Endothelial cell of umbilical vein (primary cell): ENCODE data around the gene SUZ12. TPM values are rescaled to one million over a fixed set of nuclear protein-coding genes. Genes with fewer than 3 reads are reported as not detected.

ENCODE experiments used
- BruUV-seq: library from RNA; stranded (reverse); fragments of 400-500 nt; replicated peaks from 2 replicates; lab custom pipeline; 2021; lab: Mats Ljungman, UMichigan
- CTCF ChIA-PET: fragments of 300-600, 350-600 bp; sonication (Branson Sonifier 250); formaldehyde crosslinking; loops from one replicate; lab custom pipeline; 2021; ENCODE audit warnings: antibody characterized with exemption, inconsistent platforms; lab: Charles Lee
- POLR2A ChIA-PET: fragments of 300-600, 350-600 bp; sonication (Branson Sonifier 250); formaldehyde crosslinking; loops from one replicate; lab custom pipeline; 2021; ENCODE audit warnings: antibody characterized with exemption, inconsistent platforms; lab: Charles Lee
- DNase-seq: peaks from one replicate; pipeline ENCODE4 v3.0.0-alpha.2; 2011; ENCODE audit warnings: low read depth, low spot score
- FAIRE-seq: peaks from 2 replicates; lab custom pipeline; 2011; peaks lifted over from hg19 to GRCh38; lab: Jason Lieb, UNC
- H2AFZ ChIP-seq: 2 replicates; pipeline ENCODE4 v1.6.0; 2012; ENCODE audit warnings: low read depth, low read length, control low read depth, inconsistent platforms
- H3K27ac ChIP-seq: 2 replicates; pipeline ENCODE4 v1.5.1; 2011; ENCODE audit warnings: low read depth, mild to moderate bottlenecking, control low read depth, low read length, moderate library complexity; ENCODE audit not compliant: insufficient read depth
- H3K27me3 ChIP-seq, 2 experiments: 2 replicates each; pipeline versions ENCODE4 v1.6.0 to v1.6.1; 2011; ENCODE audit warnings: low read length in 2 of 2, mixed read lengths in 1 of 2; ENCODE audit not compliant: control insufficient read depth in 2 of 2, insufficient read depth in 2 of 2
- H3K36me3 ChIP-seq, 2 experiments: 2 replicates in 1 of 2; 3 replicates in 1 of 2; pipeline ENCODE4 v1.5.1; 2011; ENCODE audit warnings: low read length in 2 of 2, mild to moderate bottlenecking in 1 of 2, moderate library complexity in 1 of 2; ENCODE audit not compliant: control insufficient read depth in 2 of 2, insufficient read depth in 2 of 2; ENCODE audit errors: extremely low read depth in 1 of 2
- H3K4me1 ChIP-seq: 3 replicates; pipeline ENCODE4 v1.5.1; 2011; ENCODE audit warnings: mild to moderate bottlenecking, low read length; ENCODE audit not compliant: control insufficient read depth, insufficient read depth; ENCODE audit errors: extremely low read depth
- H3K4me2 ChIP-seq: 2 replicates; pipeline ENCODE4 v1.6.1; 2011; ENCODE audit warnings: low read length, control low read depth, mixed read lengths; ENCODE audit not compliant: insufficient read depth
- H3K4me3 ChIP-seq, 3 experiments: fragments of 200-600 bp in 1 of 3; sonication (generic), shearing (Covaris generic) in 1 of 3; replicated peaks in 1 of 3; 2 replicates each; pipeline ENCODE4 v1.5.1; 2011 to 2016; ENCODE audit warnings: control low read depth in 3 of 3, low read length in 3 of 3, mild to moderate bottlenecking in 2 of 3, inconsistent platforms in 1 of 3, low read depth in 1 of 3, moderate library complexity in 1 of 3; ENCODE audit not compliant: insufficient read depth in 1 of 3
- H3K79me2 ChIP-seq: 2 replicates; pipeline ENCODE4 v1.6.0; 2012; ENCODE audit warnings: low read length, inconsistent platforms; ENCODE audit not compliant: control insufficient read depth, insufficient read depth
- H3K9ac ChIP-seq: replicated peaks from 2 replicates; pipeline ENCODE3; 2011; ENCODE audit warnings: low read length, control low read depth; ENCODE audit not compliant: insufficient read depth; ENCODE audit errors: extremely low read depth
- H3K9me1 ChIP-seq: replicated peaks from 3 replicates; pipeline ENCODE4 v1.6.0; 2011; ENCODE audit warnings: mild to moderate bottlenecking, low read length; ENCODE audit not compliant: control insufficient read depth, insufficient read depth; ENCODE audit errors: extremely low read depth
- H3K9me3 ChIP-seq: replicated peaks from 2 replicates; pipeline ENCODE4 v1.5.1; 2012; ENCODE audit warnings: low read length, inconsistent platforms; ENCODE audit not compliant: control insufficient read depth, insufficient read depth
- H4K20me1 ChIP-seq: replicated peaks from 2 replicates; pipeline ENCODE3; 2011; ENCODE audit warnings: mild to moderate bottlenecking, low read length; ENCODE audit not compliant: control insufficient read depth, insufficient read depth; ENCODE audit errors: extremely low read depth
- EZH2 ChIP-seq: IDR thresholded peaks from 2 replicates; pipeline ENCODE4 v1.6.1; 2012; ENCODE audit warnings: borderline replicate concordance, low read depth, mild to moderate bottlenecking, moderate library complexity, low read length, inconsistent platforms; ENCODE audit not compliant: severe bottlenecking
- FOS ChIP-seq: IDR thresholded peaks from 2 replicates; pipeline ENCODE4 v1.6.1; 2011; ENCODE audit warnings: mild to moderate bottlenecking, low read length, moderate library complexity, borderline replicate concordance; ENCODE audit not compliant: insufficient read depth
- GATA2 ChIP-seq: IDR thresholded peaks from 2 replicates; pipeline ENCODE4 v1.7.0; 2011; ENCODE audit warnings: low read depth, mild to moderate bottlenecking, moderate library complexity, mixed read lengths, low read length; ENCODE audit not compliant: insufficient read length, insufficient read depth
- JUN ChIP-seq: IDR thresholded peaks from 2 replicates; pipeline ENCODE4 v1.6.1; 2011; ENCODE audit warnings: borderline replicate concordance, low read depth; ENCODE audit not compliant: insufficient read length, insufficient read depth
- MYC ChIP-seq: IDR thresholded peaks from one replicate; pipeline ENCODE4 v1.6.1; 2011; ENCODE audit warnings: mild to moderate bottlenecking, low read depth, low read length
- POLR2A ChIP-seq: IDR thresholded peaks from 2 replicates; pipeline ENCODE4 v1.6.1; 2012; ENCODE audit warnings: low read depth, mild to moderate bottlenecking, control low read depth, low read length
- POLR2AphosphoS5 ChIP-seq: IDR thresholded peaks from 2 replicates; pipeline ENCODE4 v1.6.1; 2012; ENCODE audit warnings: low read depth, mild to moderate bottlenecking, control low read depth, low read length, moderate library complexity; ENCODE audit not compliant: insufficient read depth
- dilution Hi-C: fragments of 300-500 bp; cut with MboI; formaldehyde crosslinking; loops from one replicate; pipeline ENCODE4 v1.15.0; 2019; ENCODE audit warnings: low sequenced_read_pairs; ENCODE audit not compliant: extremely low pct_ligation_motif_present
- intact Hi-C: fragments of 100-400 bp; cut with micrococcal nuclease; formaldehyde crosslinking; loops from one replicate; pipeline ENCODE4 v1.10.0; 2022
- polyA plus RNA-seq, 4 experiments: library from polyadenylated mRNA; depleted of rRNA in 3 of 4; stranded (reverse) in 3 of 4; unstranded in 1 of 4; fragments of >200 nt; gene quantifications; 2 replicates each; pipeline versions ENCODE4 v1.2.1 to v1.2.3, GENCODE V29; 2011 to 2012; ENCODE audit warnings: missing spikeins in 1 of 4
- total RNA-seq: library from RNA; stranded (reverse); gene quantifications from 2 replicates; pipeline ENCODE4 v1.2.3, GENCODE V29; 2021
- TF ChIP-seq, protein P1 (sequence below): IDR thresholded peaks from 2 replicates; pipeline ENCODE4 v1.6.1; 2011; ENCODE audit not compliant: insufficient read depth, insufficient read length
- TF ChIP-seq, protein P2 (sequence below), 2 donors: IDR thresholded peaks; 1 replicate in 1 of 2; 2 replicates in 1 of 2; pipeline ENCODE4 v1.5.1; 2011; ENCODE audit warnings: low read length in 2 of 2, mild to moderate bottlenecking in 2 of 2, moderate library complexity in 2 of 2, control low read depth in 1 of 2, inconsistent platforms in 1 of 2, low read depth in 1 of 2; ENCODE audit not compliant: insufficient read depth in 1 of 2; ENCODE audit errors: extremely low read depth in 1 of 2

SUZ12 gene
- total and polyA plus RNA-seq, 2 donors (not counting 3 experiments of a cell fraction or from before 2014, with no cell fraction given): 7.8 to 30.9 TPM

DNA sequence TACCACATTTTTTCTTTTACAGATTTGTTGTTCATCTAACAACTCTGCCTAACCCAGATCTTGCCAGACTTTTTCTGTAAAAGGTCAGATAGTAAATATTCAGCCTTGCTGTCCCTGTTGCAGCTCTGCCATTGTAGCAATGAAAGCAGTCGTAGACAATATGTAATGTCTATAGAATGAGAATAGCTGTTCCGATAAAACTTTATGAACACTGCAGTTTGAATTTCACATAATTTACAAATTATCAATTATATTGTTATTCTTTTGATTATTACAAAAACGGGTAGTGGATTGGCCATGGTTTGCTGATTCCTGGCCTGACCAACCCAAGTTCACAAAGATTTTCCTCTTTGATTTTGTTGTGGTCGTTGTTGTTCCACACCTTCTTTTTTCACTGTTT is 73.3 kb downstream of the SUZ12 start:
- intact Hi-C loops (no loop called here), dilution Hi-C loops (no loop called here)
- H3K4me3 ChIP-seq: no peak overlapping the region
- no peak for DNase-seq
- no peak overlapping the region for H3K27ac ChIP-seq
- TF ChIP-seq MYC (no peak), EZH2 (no peak), JUN (no peak), FOS (no peak), POLR2AphosphoS5 (no peak), POLR2A (no peak), GATA2 (no peak)
- TF ChIP-seq, protein P1, sequence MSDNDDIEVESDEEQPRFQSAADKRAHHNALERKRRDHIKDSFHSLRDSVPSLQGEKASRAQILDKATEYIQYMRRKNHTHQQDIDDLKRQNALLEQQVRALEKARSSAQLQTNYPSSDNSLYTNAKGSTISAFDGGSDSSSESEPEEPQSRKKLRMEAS: no peak
- TF ChIP-seq, protein P2, sequence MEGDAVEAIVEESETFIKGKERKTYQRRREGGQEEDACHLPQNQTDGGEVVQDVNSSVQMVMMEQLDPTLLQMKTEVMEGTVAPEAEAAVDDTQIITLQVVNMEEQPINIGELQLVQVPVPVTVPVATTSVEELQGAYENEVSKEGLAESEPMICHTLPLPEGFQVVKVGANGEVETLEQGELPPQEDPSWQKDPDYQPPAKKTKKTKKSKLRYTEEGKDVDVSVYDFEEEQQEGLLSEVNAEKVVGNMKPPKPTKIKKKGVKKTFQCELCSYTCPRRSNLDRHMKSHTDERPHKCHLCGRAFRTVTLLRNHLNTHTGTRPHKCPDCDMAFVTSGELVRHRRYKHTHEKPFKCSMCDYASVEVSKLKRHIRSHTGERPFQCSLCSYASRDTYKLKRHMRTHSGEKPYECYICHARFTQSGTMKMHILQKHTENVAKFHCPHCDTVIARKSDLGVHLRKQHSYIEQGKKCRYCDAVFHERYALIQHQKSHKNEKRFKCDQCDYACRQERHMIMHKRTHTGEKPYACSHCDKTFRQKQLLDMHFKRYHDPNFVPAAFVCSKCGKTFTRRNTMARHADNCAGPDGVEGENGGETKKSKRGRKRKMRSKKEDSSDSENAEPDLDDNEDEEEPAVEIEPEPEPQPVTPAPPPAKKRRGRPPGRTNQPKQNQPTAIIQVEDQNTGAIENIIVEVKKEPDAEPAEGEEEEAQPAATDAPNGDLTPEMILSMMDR (IDR thresholded peaks at IDR 0.05; ENCODE audit: extremely low read depth in 1 of 2, insufficient read depth in 1 of 2, low read depth in 1 of 2, low read length in 2 of 2): no peak
- H3K27me3 ChIP-seq: no peaks in the 10 kb centered on the region
- H3K9me1 ChIP-seq: no peaks in the 10 kb centered on the region
- no TSS peak for BruUV-seq
- peaks cover 23% of the 10 kb centered on the region for H3K79me2 ChIP-seq
- ChIA-PET POLR2A (no interaction called here), CTCF (interaction anchor here (1.3 kb wide), 1 partner anchor 129 kb away, joined by 5 read pairs; no protein-coding TSS in a partner anchor)
- peaks cover 7% of the 10 kb centered on the region for H3K4me1 ChIP-seq
- FAIRE-seq: no peak
- no peaks in the 10 kb centered on the region for H4K20me1 ChIP-seq
- H2AFZ ChIP-seq: no peak overlapping the region
- no peak overlapping the region for H3K9ac ChIP-seq
- H3K9me3 ChIP-seq: no peaks in the 10 kb centered on the region
- H3K36me3 ChIP-seq: no peaks in the 10 kb centered on the region
- no peak overlapping the region for H3K4me2 ChIP-seq
